Dermis microvascular lymphatic vessel endothelial cell (primary cell): ENCODE measurements around the gene SPDYE1. TPM values are rescaled to one million over a fixed set of nuclear protein-coding genes. Genes with fewer than 3 reads are reported as not detected.
A peak's percentile ranks its signal among the peaks of the same experiment; 100 is the strongest.
"Not testable (repeated sequence)": the region's sequence is repeated elsewhere in the genome, so short reads cannot be mapped to it uniquely, and the experiment has no call there.

Experiments used
- DNase-seq, 2 donors: peaks; one replicate each; pipeline versions ENCODE4 v3.0.0 to v3.0.0-alpha.2; 2010; ENCODE audit warnings: low read depth in 2 of 2
- total RNA-seq: library from RNA; depleted of rRNA; stranded (reverse); fragments of >200 nt; gene quantifications from 2 replicates; pipeline ENCODE4 v1.2.1, GENCODE V29; 2014

SPDYE1 gene
- total RNA-seq, result not detected in 2 replicates

GRCh38 chr7:43997532-43997931, at the start of gene SPDYE1:
TSS of gene SPDYE1 (plus strand) at chr7:43997897. CDS start at chr7:43999950, 2,053 bp downstream.
- DNase-seq, result not testable (repeated sequence)

GRCh38 chr7:43952028-43952427, 45.7 kb upstream of the SPDYE1 start:
- no peak for DNase-seq

GRCh38 chr7:43953071-43953470, 44.6 kb upstream of the SPDYE1 start:
- no peak for DNase-seq

GRCh38 chr7:43954524-43955228, 43.0 kb upstream of the SPDYE1 start:
- peak; percentile 36 to 64 for DNase-seq

GRCh38 chr7:43956027-43956426, 41.7 kb upstream of the SPDYE1 start:
- no peak for DNase-seq

- DNase-seq, result no peak
Measured at GRCh38 chr7:43960933-43961332, 36.8 kb upstream of the SPDYE1 start.

- not testable (repeated sequence) for DNase-seq
Measured at GRCh38 chr7:43966392-43966791, 31.3 kb upstream of the SPDYE1 start.

- DNase-seq, result not testable (repeated sequence)
Measured at GRCh38 chr7:43968172-43969040, 29.3 kb upstream of the SPDYE1 start.

GRCh38 chr7:43969586-43969985, 28.1 kb upstream of the SPDYE1 start:
- not testable (repeated sequence) for DNase-seq

GRCh38 chr7:43970698-43971097, 27.0 kb upstream of the SPDYE1 start:
- DNase-seq, result not testable (repeated sequence)

- not testable (repeated sequence) for DNase-seq
Measured at GRCh38 chr7:43974033-43974573, 23.6 kb upstream of the SPDYE1 start.

GRCh38 chr7:43974725-43975482, 22.8 kb upstream of the SPDYE1 start:
- not testable (repeated sequence) for DNase-seq

GRCh38 chr7:43977525-43977924, 20.2 kb upstream of the SPDYE1 start:
- no peak for DNase-seq

GRCh38 chr7:43978102-43978501, 19.6 kb upstream of the SPDYE1 start:
- peak; percentile 2 to 33 for DNase-seq

GRCh38 chr7:43982848-43983247, 14.8 kb upstream of the SPDYE1 start:
- not testable (repeated sequence) for DNase-seq

- DNase-seq, result not testable (repeated sequence)
Measured at GRCh38 chr7:43983736-43984135, 14.0 kb upstream of the SPDYE1 start.

- DNase-seq, result peak; percentile 20 to 65
Measured at GRCh38 chr7:43985904-43986864, 11.5 kb upstream of the SPDYE1 start.

- not testable (repeated sequence) for DNase-seq
Measured at GRCh38 chr7:43987476-43987875, 10.2 kb upstream of the SPDYE1 start.

GRCh38 chr7:43990011-43990585, 7.6 kb upstream of the SPDYE1 start:
- DNase-seq, result not testable (repeated sequence)

GRCh38 chr7:43990829-43991228, 6.9 kb upstream of the SPDYE1 start:
- not testable (repeated sequence) for DNase-seq
